ENCODE results near the gene TENT5D.

The TENT5D gene

GRCh38 chrX:80431505-80431832 lies 11.2 kb downstream of the TENT5D start:
- H3K9me3 ChIP-seq (ENCODE audit: control insufficient read depth, insufficient read depth, low read depth, low read length), result no peaks in the 10 kb centered on the region
- TF ChIP-seq ZNF18 (tag by site-specific recombination; IDR thresholded peaks at IDR 0.05) (no peak), ZNF311 (tag by site-specific recombination; IDR thresholded peaks at IDR 0.05; ENCODE audit: borderline replicate concordance) (no peak), ZNF791 (tag by site-specific recombination; IDR thresholded peaks at IDR 0.05) (no peak), MYNN (tag by site-specific recombination; IDR thresholded peaks at IDR 0.05; ENCODE audit: borderline replicate concordance) (no peak), ZNF157 (tag by site-specific recombination; IDR thresholded peaks at IDR 0.05) (no peak)
- TF ChIP-seq, protein P1, sequence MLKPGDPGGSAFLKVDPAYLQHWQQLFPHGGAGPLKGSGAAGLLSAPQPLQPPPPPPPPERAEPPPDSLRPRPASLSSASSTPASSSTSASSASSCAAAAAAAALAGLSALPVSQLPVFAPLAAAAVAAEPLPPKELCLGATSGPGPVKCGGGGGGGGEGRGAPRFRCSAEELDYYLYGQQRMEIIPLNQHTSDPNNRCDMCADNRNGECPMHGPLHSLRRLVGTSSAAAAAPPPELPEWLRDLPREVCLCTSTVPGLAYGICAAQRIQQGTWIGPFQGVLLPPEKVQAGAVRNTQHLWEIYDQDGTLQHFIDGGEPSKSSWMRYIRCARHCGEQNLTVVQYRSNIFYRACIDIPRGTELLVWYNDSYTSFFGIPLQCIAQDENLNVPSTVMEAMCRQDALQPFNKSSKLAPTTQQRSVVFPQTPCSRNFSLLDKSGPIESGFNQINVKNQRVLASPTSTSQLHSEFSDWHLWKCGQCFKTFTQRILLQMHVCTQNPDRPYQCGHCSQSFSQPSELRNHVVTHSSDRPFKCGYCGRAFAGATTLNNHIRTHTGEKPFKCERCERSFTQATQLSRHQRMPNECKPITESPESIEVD (tag by site-specific recombination; IDR thresholded peaks at IDR 0.05), result no peak
- no peak overlapping the region for H3K27ac ChIP-seq (ENCODE audit: extremely low read depth, low read depth, low read length)
- POLR2A ChIA-PET, result no interaction called here
- H3K4me3 ChIP-seq (ENCODE audit: low read depth, low read length), result no peak overlapping the region
- CTCF ChIA-PET, result interaction anchor here (0.6 to 1.5 kb wide), 3 partner anchors 10 to 744 kb away, joined by 3 to 4 read pairs (median 3); no protein-coding TSS in a partner anchor
- H3K36me3 ChIP-seq (ENCODE audit: control insufficient read depth in 2 of 2, insufficient read depth in 1 of 2, low read length in 2 of 2), result no peaks in the 10 kb centered on the region
- H3K4me1 ChIP-seq (ENCODE audit: control insufficient read depth, insufficient read depth, low read length), result no peaks in the 10 kb centered on the region

GRCh38 chrX:80432441-80432840 lies 12.2 kb downstream of the TENT5D start:
- Histone ChIP-seq H3K4me3 (ENCODE audit: low read depth, low read length) (no peak overlapping the region), H3K4me1 (ENCODE audit: control insufficient read depth, insufficient read depth, low read length) (no peaks in the 10 kb centered on the region), H3K9me3 (ENCODE audit: control insufficient read depth, insufficient read depth, low read depth, low read length) (no peaks in the 10 kb centered on the region), H3K36me3 (ENCODE audit: control insufficient read depth in 2 of 2, insufficient read depth in 1 of 2, low read length in 2 of 2) (no peaks in the 10 kb centered on the region), H3K27ac (ENCODE audit: extremely low read depth, low read depth, low read length) (no peak overlapping the region)
- TF ChIP-seq ZNF341 (tag by site-specific recombination; IDR thresholded peaks at IDR 0.05; ENCODE audit: low read depth) (no peak), ZNF37A (tag by site-specific recombination; IDR thresholded peaks at IDR 0.05) (no peak), SALL2 (tag by site-specific recombination; IDR thresholded peaks at IDR 0.05; ENCODE audit: borderline replicate concordance) (no peak), ZNF302 (tag by site-specific recombination; IDR thresholded peaks at IDR 0.05; ENCODE audit: low read depth) (no peak), ZBTB21 (tag by site-specific recombination; IDR thresholded peaks at IDR 0.05) (no peak), ZNF600 (tag by site-specific recombination; IDR thresholded peaks at IDR 0.05) (no peak), ZNF571 (tag by site-specific recombination; IDR thresholded peaks at IDR 0.05) (no peak), ZFP37 (tag by site-specific recombination; IDR thresholded peaks at IDR 0.05) (no peak), ZNF777 (tag by site-specific recombination; IDR thresholded peaks at IDR 0.05; ENCODE audit: borderline replicate concordance) (no peak), ZNF239 (tag by site-specific recombination; IDR thresholded peaks at IDR 0.05) (no peak), ZNF433 (tag by site-specific recombination; IDR thresholded peaks at IDR 0.05; ENCODE audit: low read depth) (no peak)
- TF ChIP-seq, protein P2, sequence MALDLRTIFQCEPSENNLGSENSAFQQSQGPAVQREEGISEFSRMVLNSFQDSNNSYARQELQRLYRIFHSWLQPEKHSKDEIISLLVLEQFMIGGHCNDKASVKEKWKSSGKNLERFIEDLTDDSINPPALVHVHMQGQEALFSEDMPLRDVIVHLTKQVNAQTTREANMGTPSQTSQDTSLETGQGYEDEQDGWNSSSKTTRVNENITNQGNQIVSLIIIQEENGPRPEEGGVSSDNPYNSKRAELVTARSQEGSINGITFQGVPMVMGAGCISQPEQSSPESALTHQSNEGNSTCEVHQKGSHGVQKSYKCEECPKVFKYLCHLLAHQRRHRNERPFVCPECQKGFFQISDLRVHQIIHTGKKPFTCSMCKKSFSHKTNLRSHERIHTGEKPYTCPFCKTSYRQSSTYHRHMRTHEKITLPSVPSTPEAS (tag by site-specific recombination; IDR thresholded peaks at IDR 0.05), result no peak
- ChIA-PET POLR2A (no interaction called here), CTCF (no interaction called here)

- H3K36me3 ChIP-seq (ENCODE audit: control insufficient read depth in 2 of 2, insufficient read depth in 1 of 2, low read length in 2 of 2), result no peaks in the 10 kb centered on the region
- no peak overlapping the region for H3K4me3 ChIP-seq (ENCODE audit: low read depth, low read length)
- no peak overlapping the region for H3K27ac ChIP-seq (ENCODE audit: extremely low read depth, low read depth, low read length)
- no peaks in the 10 kb centered on the region for H3K4me1 ChIP-seq (ENCODE audit: control insufficient read depth, insufficient read depth, low read length)
- POLR2A ChIA-PET, result no interaction called here
- H3K9me3 ChIP-seq (ENCODE audit: control insufficient read depth, insufficient read depth, low read depth, low read length), result no peaks in the 10 kb centered on the region
- CTCF ChIA-PET, result no interaction called here
- TF ChIP-seq SCRT1 (tag by site-specific recombination; IDR thresholded peaks at IDR 0.05; ENCODE audit: borderline replicate concordance) (no peak), YY1 (tag by site-specific recombination; IDR thresholded peaks at IDR 0.05) (no peak), ZNF791 (tag by site-specific recombination; IDR thresholded peaks at IDR 0.05) (no peak), ZNF341 (tag by site-specific recombination; IDR thresholded peaks at IDR 0.05; ENCODE audit: low read depth) (no peak), ZNF184 (tag by site-specific recombination; IDR thresholded peaks at IDR 0.05) (no peak), ZNF248 (tag by site-specific recombination; IDR thresholded peaks at IDR 0.05) (no peak), ZNF2 (tag by site-specific recombination; IDR thresholded peaks at IDR 0.05) (no peak), ZNF202 (tag by site-specific recombination; IDR thresholded peaks at IDR 0.05; ENCODE audit: borderline replicate concordance) (no peak)
- TF ChIP-seq, protein P1 (tag by site-specific recombination; IDR thresholded peaks at IDR 0.05), result no peak
These were observed 12.6 kb downstream of the TENT5D start for GRCh38 chrX:80432863-80433262.
